Dermis microvascular lymphatic vessel endothelial cell (primary cell): ENCODE data around the gene STX7. TPM values are rescaled to one million over a fixed set of nuclear protein-coding genes. Genes with fewer than 3 reads are reported as not detected.

Source experiments
- DNase-seq, 2 donors: peaks; one replicate each; pipeline versions ENCODE4 v3.0.0 to v3.0.0-alpha.2; 2010; ENCODE audit warnings: low read depth in 2 of 2
- total RNA-seq: library from RNA; depleted of rRNA; stranded (reverse); fragments of >200 nt; gene quantifications from 2 replicates; pipeline ENCODE4 v1.2.1, GENCODE V29; 2014

Gene STX7
- total RNA-seq, 1 donor from 2014 or later: 23.9 TPM

GRCh38 chr6:132414322-132414721, 98.6 kb downstream of the STX7 start:
- DNase-seq: no peak

- no peak for DNase-seq
These were observed 99.5 kb downstream of the STX7 start for GRCh38 chr6:132413499-132413802.

GRCh38 chr6:132412656-132413498, 100.0 kb downstream of the STX7 start:
- no peak for DNase-seq

GRCh38 chr6:132411296-132411695, 101.6 kb downstream of the STX7 start:
- DNase-seq: no peak

GRCh38 chr6:132410830-132411229, 102.1 kb downstream of the STX7 start:
- DNase-seq: no peak

- no peak for DNase-seq
These were observed 107.6 kb downstream of the STX7 start for GRCh38 chr6:132405143-132405915.

- no peak for DNase-seq
These were observed 108.2 kb downstream of the STX7 start for GRCh38 chr6:132404736-132405135.

- no peak for DNase-seq
These were observed 108.6 kb downstream of the STX7 start for GRCh38 chr6:132404330-132404729.

- DNase-seq: no peak
These were observed 111.2 kb downstream of the STX7 start for GRCh38 chr6:132401618-132402285.

GRCh38 chr6:132400883-132401617, 111.9 kb downstream of the STX7 start, which contains the start of gene MOXD1:
TSS of gene MOXD1 (minus strand) at chr6:132401475. CDS start at chr6:132401426, 49 bp downstream.
- DNase-seq: peak in 1 of 2 donors; percentile 21

- no peak for DNase-seq
These were observed 112.4 kb downstream of the STX7 start for GRCh38 chr6:132400555-132400882.

GRCh38 chr6:132399376-132400074, 113.4 kb downstream of the STX7 start:
- DNase-seq: no peak

Other genes with a start within 250 kb of the STX7 start
- under 0.01 TPM in 2 replicates for gene MOXD1, start 111.6 kb downstream of the STX7 start, total RNA-seq
- not detected in 2 replicates for gene TAAR9, start 25.2 kb upstream of the STX7 start, total RNA-seq
- gene TAAR8, start 39.6 kb upstream of the STX7 start, total RNA-seq: not detected in 2 replicates
- not detected in 2 replicates for gene TAAR6, start 57.2 kb upstream of the STX7 start, total RNA-seq
- not detected in 2 replicates for gene TAAR5, start 76.6 kb upstream of the STX7 start, total RNA-seq
- gene TAAR2, start 111.2 kb upstream of the STX7 start, total RNA-seq: not detected in 2 replicates
- not detected in 2 replicates for gene TAAR1, start 146.1 kb upstream of the STX7 start, total RNA-seq
- under 0.01 TPM in 1 of 2 replicates, not detected in the other for gene VNN1, start 200.9 kb upstream of the STX7 start, total RNA-seq
- not detected in 2 replicates for gene VNN2, start 244.8 kb upstream of the STX7 start, total RNA-seq